Right forelimb (tissue), 1 donor: ENCODE data around the gene CFD.
"Not testable (repeated sequence)": the region's sequence is repeated elsewhere in the genome, so short reads cannot be mapped to it uniquely, and the experiment has no call there.

Source experiments
- DNase-seq: peaks from one replicate; pipeline ENCODE4 v3.0.0-alpha.2; 2018

CFD gene

GRCh38 chr19:825897-826644 is 33.4 kb upstream of the CFD start:
- no peak for DNase-seq

GRCh38 chr19:827314-827709 is 32.2 kb upstream of the CFD start:
- DNase-seq = no peak

- DNase-seq = no peak
Measured at GRCh38 chr19:827710-828321, 31.6 kb upstream of the CFD start, which contains the start of gene AZU1. Gene AZU1, plus strand, starts transcription at chr19:827837. Its CDS starts 10 bp downstream, at chr19:827847.

GRCh38 chr19:829129-829758 is 30.2 kb upstream of the CFD start:
- DNase-seq = no peak

GRCh38 chr19:831407-832369 is 27.8 kb upstream of the CFD start:
- DNase-seq = no peak

- no peak for DNase-seq
Measured at GRCh38 chr19:834216-834615, 25.2 kb upstream of the CFD start.

- DNase-seq = no peak
Measured at GRCh38 chr19:835210-835810, 24.2 kb upstream of the CFD start.

- no peak for DNase-seq
Measured at GRCh38 chr19:840519-841206, 18.8 kb upstream of the CFD start, which contains the start of gene PRTN3. Gene PRTN3, plus strand, starts transcription at chr19:840999. Its CDS starts 10 bp downstream, at chr19:841009.

- DNase-seq = not testable (repeated sequence)
Measured at GRCh38 chr19:842802-843179, 16.7 kb upstream of the CFD start.

- no peak for DNase-seq
Measured at GRCh38 chr19:843180-843835, 16.2 kb upstream of the CFD start.

- no peak for DNase-seq
Measured at GRCh38 chr19:843836-844545, 15.5 kb upstream of the CFD start.

GRCh38 chr19:844546-844971 is 14.9 kb upstream of the CFD start:
- no peak for DNase-seq

- DNase-seq = no peak
Measured at GRCh38 chr19:845707-846521, 13.6 kb upstream of the CFD start.

GRCh38 chr19:848386-848921 is 11.0 kb upstream of the CFD start:
- DNase-seq = no peak

GRCh38 chr19:849195-849594 is 10.3 kb upstream of the CFD start:
- DNase-seq = not testable (repeated sequence)

GRCh38 chr19:850221-850978 is 9.1 kb upstream of the CFD start:
- DNase-seq = peak; percentile 85

GRCh38 chr19:850979-851335 is 8.5 kb upstream of the CFD start:
- DNase-seq = peak; percentile 47
